ENCODE data around the gene RNF121.

The RNF121 gene

GRCh38 chr11:72030472-72031045 lies 101.7 kb downstream of the RNF121 start:
- in situ Hi-C loops (cut with MboI; ENCODE audit: low sequenced_read_pairs): loop anchor here (25.0 kb wide), 1 partner anchor 407 kb away; the partner anchor contains the start of gene CLPB

- in situ Hi-C loops (cut with MboI; ENCODE audit: low sequenced_read_pairs): loop anchor here (25.0 kb wide), 1 partner anchor 401 kb away; the partner anchor contains the start of gene CLPB
These were observed 107.8 kb downstream of the RNF121 start for GRCh38 chr11:72036687-72037086.

GRCh38 chr11:72037554-72038311 lies 108.9 kb downstream of the RNF121 start:
- in situ Hi-C loops (cut with MboI; ENCODE audit: low sequenced_read_pairs): loop anchor here (25.0 kb wide), 1 partner anchor 400 kb away; the partner anchor contains the start of gene CLPB

GRCh38 chr11:72038491-72038890 lies 109.6 kb downstream of the RNF121 start:
- in situ Hi-C loops (cut with MboI; ENCODE audit: low sequenced_read_pairs): loop anchor here (25.0 kb wide), 1 partner anchor 399 kb away; the partner anchor contains the start of gene CLPB

- in situ Hi-C loops (cut with MboI; ENCODE audit: low sequenced_read_pairs): loop anchor here (25.0 kb wide), 1 partner anchor 398 kb away; the partner anchor contains the start of gene CLPB
These were observed 110.4 kb downstream of the RNF121 start for GRCh38 chr11:72039031-72039855.

GRCh38 chr11:72039856-72040401 lies 111.1 kb downstream of the RNF121 start:
- in situ Hi-C loops (cut with MboI; ENCODE audit: low sequenced_read_pairs): loop anchor here (25.0 kb wide), 1 partner anchor 397 kb away; the partner anchor contains the start of gene CLPB

GRCh38 chr11:72040491-72041363 lies 111.9 kb downstream of the RNF121 start:
- in situ Hi-C loops (cut with MboI; ENCODE audit: low sequenced_read_pairs): loop anchor here (25.0 kb wide), 1 partner anchor 397 kb away; the partner anchor contains the start of gene CLPB

- in situ Hi-C loops (cut with MboI; ENCODE audit: low sequenced_read_pairs): loop anchor here (25.0 kb wide), 1 partner anchor 396 kb away; the partner anchor contains the start of gene CLPB
These were observed 112.7 kb downstream of the RNF121 start for GRCh38 chr11:72041364-72042063.

- in situ Hi-C loops (cut with MboI; ENCODE audit: low sequenced_read_pairs): loop anchor here (25.0 kb wide), 1 partner anchor 395 kb away; the partner anchor contains the start of gene CLPB
These were observed 113.4 kb downstream of the RNF121 start for GRCh38 chr11:72042064-72042745.

- in situ Hi-C loops (cut with MboI; ENCODE audit: low sequenced_read_pairs): loop anchor here (25.0 kb wide), 1 partner anchor 391 kb away; the partner anchor contains the start of gene CLPB
These were observed 117.0 kb downstream of the RNF121 start for GRCh38 chr11:72045849-72046248.

All from HL-60/S4 treated with retinoic acid at 250 ng/mL for 4 days and 3 days (cell line).